HepG2 (cell line): ENCODE results near the gene ANKRD11. TPM values are rescaled to one million over a fixed set of nuclear protein-coding genes. Genes with fewer than 3 reads are reported as not detected.

Experiments
- ATAC-seq: fragments of 200-7000 bp; cut with Tn5 transposase; 3 replicates; pipeline ENCODE4 v1.9.1; 2020; ENCODE audit warnings: mild to moderate bottlenecking, moderate library complexity
- BruUV-seq: library from RNA; stranded (reverse); fragments of 400-500 nt; replicated peaks from 2 replicates; lab custom pipeline; 2021; lab: Mats Ljungman, UMichigan
- CTCF ChIA-PET: fragments of 300-600 bp; formaldehyde crosslinking; extraction: SDS; loops from one replicate; lab custom pipeline; 2021; ENCODE audit warnings: low total read pairs, inconsistent platforms, low intra/inter-chr PET ratio; lab: Yijun Ruan, JAX
- POLR2A ChIA-PET: fragments of 350-600 bp; sonication (Branson Sonifier 250); formaldehyde crosslinking; loops from one replicate; lab custom pipeline; 2020; ENCODE audit warnings: antibody characterized with exemption, inconsistent platforms; lab: Yijun Ruan, JAX
- DNase-seq: peaks from one replicate; pipeline ENCODE4 v3.0.0-alpha.2; 2015; ENCODE audit warnings: low spot score
- FAIRE-seq: peaks from 3 replicates; lab custom pipeline; 2011; peaks lifted over from hg19 to GRCh38; lab: Jason Lieb, UNC
- H2AFZ ChIP-seq: one replicate; pipeline ENCODE4 v1.6.1; 2011; ENCODE audit warnings: low read length, inconsistent platforms
- H3K27ac ChIP-seq: fragments of 300-600 bp; 3 replicates; pipeline ENCODE4 v1.8.0; 2011; ENCODE audit warnings: mixed run types, mild to moderate bottlenecking, mixed read lengths, low read length, inconsistent platforms; ENCODE audit not compliant: insufficient read depth; ENCODE audit errors: extremely low read length
- H3K27me3 ChIP-seq, 2 experiments: fragments of 200-600 bp in 1 of 2; 2 replicates in 1 of 2; 3 replicates in 1 of 2; pipeline versions ENCODE4 v1.6.0 to v1.8.0; 2011; ENCODE audit warnings: low read length in 2 of 2, mild to moderate bottlenecking in 2 of 2, moderate library complexity in 2 of 2, inconsistent platforms in 1 of 2; ENCODE audit not compliant: insufficient read depth in 2 of 2, control insufficient read depth in 1 of 2
- H3K36me3 ChIP-seq, 2 experiments: fragments of 200-600 bp in 1 of 2; replicated peaks in 1 of 2; 2 replicates in 1 of 2; 3 replicates in 1 of 2; pipeline versions ENCODE4 v1.5.1 to v1.8.0; 2011; ENCODE audit warnings: low read length in 2 of 2, inconsistent platforms in 1 of 2; ENCODE audit not compliant: insufficient read depth in 2 of 2, control insufficient read depth in 1 of 2
- H3K4me1 ChIP-seq: 2 replicates; pipeline ENCODE4 v1.5.1; 2012; ENCODE audit warnings: low read length, inconsistent platforms; ENCODE audit not compliant: insufficient read depth
- H3K4me2 ChIP-seq: 2 replicates; pipeline ENCODE4 v1.6.0; 2011; ENCODE audit warnings: low read depth, low read length, inconsistent platforms
- H3K4me3 ChIP-seq, 3 experiments: fragments of 200-600 bp in 1 of 3; sonication (generic), shearing (Covaris generic) in 1 of 3; replicated peaks in 1 of 3; 2 replicates each; pipeline ENCODE4 v1.5.1; 2011 to 2016; ENCODE audit warnings: low read length in 3 of 3, inconsistent platforms in 2 of 3, low read depth in 2 of 3, mild to moderate bottlenecking in 2 of 3, control low read depth in 1 of 3, mixed read lengths in 1 of 3; ENCODE audit not compliant: insufficient read depth in 1 of 3
- H3K79me2 ChIP-seq: one replicate; pipeline ENCODE4 v1.6.1; 2011; ENCODE audit warnings: low read length, inconsistent platforms; ENCODE audit not compliant: insufficient read depth
- H3K9ac ChIP-seq: 2 replicates; pipeline ENCODE4 v1.6.0; 2011; ENCODE audit warnings: mild to moderate bottlenecking, low read depth, low read length, inconsistent platforms; ENCODE audit not compliant: insufficient read depth
- H3K9me3 ChIP-seq: 2 replicates; pipeline ENCODE4 v1.5.1; 2012; ENCODE audit warnings: mild to moderate bottlenecking, low read length
- H4K20me1 ChIP-seq: 2 replicates; pipeline ENCODE4 v1.6.0; 2011; ENCODE audit warnings: inconsistent platforms, mild to moderate bottlenecking, low read length, moderate library complexity; ENCODE audit not compliant: insufficient read depth
- ARID3A ChIP-seq: IDR thresholded peaks from 2 replicates; pipeline ENCODE4 v1.6.1; 2012; ENCODE audit warnings: low read depth, low read length, improper control_type of control experiment
- SAP130 ChIP-seq: IDR thresholded peaks from 2 replicates; pipeline ENCODE4 v1.6.1; 2016; ENCODE audit warnings: low read depth
- SIX1 ChIP-seq: sonication (generic); formaldehyde crosslinking; IDR thresholded peaks from 2 replicates; pipeline ENCODE4 v1.4.0; 2020; ENCODE audit warnings: missing genetic modification reagents, borderline replicate concordance
- ZNF180 ChIP-seq: sonication (generic); formaldehyde crosslinking; IDR thresholded peaks from 2 replicates; pipeline ENCODE4 v1.4.0; 2020; ENCODE audit warnings: low read depth, missing genetic modification reagents, borderline replicate concordance
- ZNF687 ChIP-seq: sonication (generic); formaldehyde crosslinking; IDR thresholded peaks from 2 replicates; pipeline ENCODE4 v1.5.1; 2020; ENCODE audit warnings: mild to moderate bottlenecking, missing genetic modification reagents, moderate library complexity
- WGBS: methylation state at CpG from one replicate; pipeline ENCODE4 v1.1.6; 2017; ENCODE audit warnings: low lambda C conversion rate; 5-methylcytosine and 5-hydroxymethylcytosine counted together
- in situ Hi-C: cut with HindIII; loops from 2 replicates; pipeline ENCODE4 v1.10.0; 2017; ENCODE audit warnings: low pct_unique_long_range_greater_than_20kb; ENCODE audit not compliant: extremely low pct_ligation_motif_present
- intact Hi-C: fragments of 100-400 bp; cut with micrococcal nuclease; formaldehyde crosslinking; loops from one replicate; pipeline ENCODE4 v1.10.0; 2022; ENCODE audit not compliant: unreplicated experiment
- polyA plus RNA-seq, 8 experiments: library from polyadenylated mRNA; depleted of rRNA in 3 of 8; stranded (reverse) in 7 of 8; unstranded in 1 of 8; fragments of >200 nt; fragmentation: Illumina TruSeq in 4 of 8; extraction: Trizol in 4 of 8; gene quantifications; 2 replicates each; pipeline versions ENCODE4 v1.2.1 to v1.2.3, GENCODE V29; 2011 to 2016; ENCODE audit warnings: low read depth in 4 of 8, missing spikeins in 1 of 8, mixed read lengths in 1 of 8; ENCODE audit not compliant: insufficient read depth in 1 of 8
- total RNA-seq, 5 experiments: library from RNA; depleted of rRNA; stranded (reverse); fragments of >200 nt; fragmentation: Illumina TruSeq; extraction: Trizol; gene quantifications; 2 replicates each; pipeline ENCODE4 v1.2.3, GENCODE V29; 2016; ENCODE audit warnings: low read depth in 1 of 5

The ANKRD11 gene
- total and polyA plus RNA-seq, 2 of the 13 experiments (the other 11 are each of a cell fraction or from before 2014, with no cell fraction given) = 21.4 to 38.4 TPM

GRCh38 chr16:89333401-89334001, 156.9 kb downstream of the ANKRD11 start (continued):
- TF ChIP-seq ARID3A (0 out of 2 replicates have a peak, but pooled peaks have one; percentile 31), SAP130 (CRISPR knock-in tag) (peak; percentile 63), SIX1 (CRISPR knock-in tag) (0 out of 2 replicates have a peak, but pooled peaks have one; percentile 10)

GRCh38 chr16:89332902-89333245, 157.5 kb downstream of the ANKRD11 start:
- Histone ChIP-seq H4K20me1 (peaks cover 66% of the 10 kb centered on the region), H3K36me3 (peaks cover 4 to 11% of the 10 kb centered on the region in 2 experiments; a peak in 4 of 5 replicates), H3K27me3 (no peaks in the 10 kb centered on the region), H3K4me3 (no peak overlapping the region), H3K9ac (no peak overlapping the region), H3K4me1 (peaks cover 75% of the 10 kb centered on the region), H2AFZ (no peak overlapping the region), H3K79me2 (peaks cover 94% of the 10 kb centered on the region), H3K4me2 (no peak overlapping the region), H3K27ac (no peak overlapping the region), H3K9me3 (no peaks in the 10 kb centered on the region)
- DNase-seq (no peak), ATAC-seq (no peak), FAIRE-seq (no peak)
- TF ChIP-seq ZNF687 (CRISPR knock-in tag) = peak; percentile 23; the same call in 1 of the 2 replicates
- TF ChIP-seq ZNF180 (CRISPR knock-in tag) = no peak
- intact Hi-C loops (loop anchor here (5.0 to 10.0 kb wide), 2 partner anchors 82 to 174 kb away; partner anchors contain the start of gene SPG7), in situ Hi-C loops (no loop called here)
- ChIA-PET CTCF (no interaction called here), POLR2A (no interaction called here)
- 87% methylated on average over 7 of the region's 7 CpGs for WGBS
- BruUV-seq = no TSS peak
